ENCODE data around the gene RCAN2. TPM values are rescaled to one million over a fixed set of nuclear protein-coding genes. Genes with fewer than 3 reads are reported as not detected.

RCAN2 gene
- total RNA-seq, 2 experiments from 2014 or later: 2.8 to 3.1 TPM

Other genes with a start within 250 kb of the RCAN2 start
- gene CYP39A1, start 161.4 kb upstream of the RCAN2 start, total RNA-seq: not detected
- not detected for gene SLC25A27, start 161.5 kb upstream of the RCAN2 start, total RNA-seq
- gene TDRD6, start 196.4 kb upstream of the RCAN2 start, total RNA-seq: not detected
- gene PLA2G7, start 243.9 kb upstream of the RCAN2 start, total RNA-seq: not detected